ENCODE results near the gene PYGL.
"Not testable (repeated sequence)": the region's sequence is repeated elsewhere in the genome, so short reads cannot be mapped to it uniquely, and the experiment has no call there.

The PYGL gene

DNA sequence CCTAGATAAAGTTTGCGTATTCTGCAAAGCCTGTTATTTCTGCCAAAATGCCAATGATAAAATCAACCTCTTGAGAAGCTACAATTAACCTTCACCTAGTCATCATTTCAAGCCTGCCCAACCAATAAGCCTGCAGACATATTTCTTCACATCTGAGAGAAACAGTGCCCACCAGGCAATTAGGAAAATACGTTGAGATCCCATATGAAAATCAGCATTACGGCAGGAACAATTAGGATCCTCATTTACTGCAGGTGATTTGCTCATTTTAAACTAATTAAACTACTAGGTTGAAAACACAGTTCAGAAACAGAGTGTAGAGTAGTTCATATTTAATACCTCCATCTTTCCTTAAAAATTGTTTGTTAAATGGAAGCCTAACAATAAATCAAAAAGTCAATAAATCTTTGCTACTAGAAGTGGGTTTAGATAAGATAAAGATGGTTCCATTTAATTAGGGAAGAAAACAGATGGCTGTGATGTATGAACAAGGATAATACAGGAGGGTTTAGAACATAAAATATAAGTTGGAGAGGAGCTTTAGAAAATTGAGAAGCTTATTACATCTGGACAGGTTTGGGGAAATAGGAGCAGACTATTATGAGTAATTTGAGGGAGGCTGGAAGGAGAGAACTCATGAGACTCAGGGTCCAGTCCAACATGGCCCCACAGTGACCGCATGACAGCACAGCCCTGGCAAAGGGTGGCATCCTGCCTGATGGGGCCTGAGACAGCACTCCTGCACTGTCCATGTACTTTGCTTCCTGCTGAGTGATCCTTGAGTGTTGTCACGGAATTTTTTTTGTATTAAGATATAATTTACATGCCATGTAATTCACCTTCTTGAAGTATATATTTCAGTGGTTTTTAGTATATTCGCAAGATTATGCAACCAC lies 26.9 kb upstream of the PYGL start:
- DNase-seq (ENCODE audit: insufficient read length), result no peak
- FAIRE-seq, result no peak
- no peak for TF ChIP-seq POLR2AphosphoS5 (IDR thresholded peaks at IDR 0.05; ENCODE audit: low read depth, low read length)
- TF ChIP-seq POLR2A (IDR thresholded peaks at IDR 0.05; ENCODE audit: low read depth, low read length), result no peak
- no peak for TF ChIP-seq TAF1 (IDR thresholded peaks at IDR 0.05; ENCODE audit: borderline replicate concordance, low read depth, low read length)

DNA sequence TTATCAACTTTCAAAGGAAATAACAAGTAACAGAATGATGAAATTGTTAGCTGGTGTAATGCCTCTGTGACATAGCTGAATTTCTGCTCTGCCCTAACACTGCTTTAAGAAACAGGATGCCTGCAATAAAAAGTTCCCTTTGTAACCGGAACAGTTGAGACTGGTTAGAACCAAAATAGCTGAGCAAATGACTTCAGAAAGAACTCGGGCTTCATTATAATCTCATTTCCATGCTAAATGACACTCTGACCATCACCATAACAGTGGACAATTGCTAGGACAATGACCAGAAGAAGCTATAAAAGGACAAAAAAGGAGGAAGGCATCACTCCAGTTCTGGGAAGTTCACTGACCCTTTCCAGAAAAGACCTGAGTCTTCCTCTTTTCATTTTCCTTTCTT lies 23.5 kb upstream of the PYGL start:
- no peak for FAIRE-seq
- DNase-seq (ENCODE audit: insufficient read length), result no peak
- no peak for TF ChIP-seq TAF1 (IDR thresholded peaks at IDR 0.05; ENCODE audit: borderline replicate concordance, low read depth, low read length)
- TF ChIP-seq POLR2AphosphoS5 (IDR thresholded peaks at IDR 0.05; ENCODE audit: low read depth, low read length), result no peak
- TF ChIP-seq POLR2A (IDR thresholded peaks at IDR 0.05; ENCODE audit: low read depth, low read length), result no peak

DNA sequence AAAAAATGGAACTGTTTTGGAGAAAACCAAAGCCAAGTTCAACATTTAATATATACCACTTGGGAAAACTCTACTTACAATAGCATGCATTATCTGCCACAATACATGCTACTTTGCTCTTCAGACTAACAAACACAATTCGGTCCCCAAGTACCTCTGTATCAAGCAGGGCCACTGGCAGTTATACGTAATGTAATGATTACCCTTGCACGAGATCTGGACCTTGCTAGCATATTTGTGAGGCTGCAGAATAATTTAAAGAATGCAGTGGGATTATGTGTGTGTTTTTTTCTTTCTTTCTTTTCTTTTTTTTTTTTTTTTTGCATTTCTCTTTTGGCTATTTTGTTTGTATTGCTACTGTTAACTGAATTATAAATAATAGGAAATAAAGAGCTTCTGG lies 22.8 kb upstream of the PYGL start:
- FAIRE-seq, result no peak

DNA sequence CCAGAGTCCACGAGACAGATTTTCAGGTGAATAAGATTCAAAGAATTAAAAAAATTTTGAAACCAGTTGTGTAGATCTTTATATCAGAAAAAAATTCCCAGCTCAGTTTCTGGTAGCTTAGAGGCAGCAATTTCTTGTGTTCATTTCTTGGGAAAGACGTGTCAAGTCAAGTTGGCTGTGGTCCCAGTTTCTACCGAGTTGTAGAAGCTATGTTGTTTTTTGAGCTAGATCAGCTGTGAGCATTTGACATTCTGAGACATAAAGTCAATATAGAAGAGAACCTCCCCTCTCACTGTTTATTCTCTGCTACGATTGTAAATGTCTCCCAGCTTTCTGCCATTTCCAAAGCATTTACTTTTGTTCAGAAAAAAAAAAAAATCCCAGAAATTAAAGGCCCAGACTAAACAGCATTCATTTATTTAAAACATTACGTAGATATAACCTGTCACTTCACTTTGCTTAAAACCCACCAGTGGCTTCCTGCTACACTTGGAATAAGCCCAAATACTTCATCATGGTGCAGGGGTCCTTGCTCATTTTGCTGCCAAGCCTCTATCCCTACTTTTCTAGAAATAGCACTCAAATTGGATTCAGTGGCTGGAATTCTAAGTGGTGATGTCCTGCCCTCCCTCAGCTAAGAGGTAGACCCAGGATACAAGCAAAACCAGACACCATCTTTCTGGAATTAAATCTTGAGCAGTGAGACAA lies 20.6 kb upstream of the PYGL start:
- FAIRE-seq (no peak), DNase-seq (ENCODE audit: insufficient read length) (no peak)
- no peak for TF ChIP-seq POLR2AphosphoS5 (IDR thresholded peaks at IDR 0.05; ENCODE audit: low read depth, low read length)
- TF ChIP-seq TAF1 (IDR thresholded peaks at IDR 0.05; ENCODE audit: borderline replicate concordance, low read depth, low read length), result no peak
- no peak for TF ChIP-seq POLR2A (IDR thresholded peaks at IDR 0.05; ENCODE audit: low read depth, low read length)

More for the DNA sequence above, 22.8 kb upstream of the PYGL start:
- no peak for DNase-seq (ENCODE audit: insufficient read length)
- TF ChIP-seq POLR2AphosphoS5 (IDR thresholded peaks at IDR 0.05; ENCODE audit: low read depth, low read length), result no peak
- TF ChIP-seq POLR2A (IDR thresholded peaks at IDR 0.05; ENCODE audit: low read depth, low read length), result no peak
- no peak for TF ChIP-seq TAF1 (IDR thresholded peaks at IDR 0.05; ENCODE audit: borderline replicate concordance, low read depth, low read length)

DNA sequence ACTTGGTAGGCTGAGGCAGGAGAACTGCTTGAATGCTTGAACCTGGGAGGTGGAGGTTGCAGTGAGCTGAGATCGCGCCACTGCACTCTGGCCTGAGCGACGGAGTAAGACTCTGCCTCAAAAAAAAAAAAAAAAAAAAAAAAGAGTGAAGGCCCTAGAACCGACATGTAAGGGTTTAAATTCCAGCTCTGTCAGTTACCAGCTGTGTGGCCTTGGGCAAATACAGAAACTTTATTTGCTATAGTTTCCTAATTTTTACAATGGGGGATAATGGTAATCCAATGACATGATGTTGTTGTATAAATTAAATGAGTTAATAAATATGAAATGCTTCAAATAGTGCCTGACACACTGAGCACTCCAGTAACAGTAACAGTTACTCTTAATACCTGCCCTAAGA lies 19.6 kb upstream of the PYGL start:
- no peak for FAIRE-seq

DNA sequence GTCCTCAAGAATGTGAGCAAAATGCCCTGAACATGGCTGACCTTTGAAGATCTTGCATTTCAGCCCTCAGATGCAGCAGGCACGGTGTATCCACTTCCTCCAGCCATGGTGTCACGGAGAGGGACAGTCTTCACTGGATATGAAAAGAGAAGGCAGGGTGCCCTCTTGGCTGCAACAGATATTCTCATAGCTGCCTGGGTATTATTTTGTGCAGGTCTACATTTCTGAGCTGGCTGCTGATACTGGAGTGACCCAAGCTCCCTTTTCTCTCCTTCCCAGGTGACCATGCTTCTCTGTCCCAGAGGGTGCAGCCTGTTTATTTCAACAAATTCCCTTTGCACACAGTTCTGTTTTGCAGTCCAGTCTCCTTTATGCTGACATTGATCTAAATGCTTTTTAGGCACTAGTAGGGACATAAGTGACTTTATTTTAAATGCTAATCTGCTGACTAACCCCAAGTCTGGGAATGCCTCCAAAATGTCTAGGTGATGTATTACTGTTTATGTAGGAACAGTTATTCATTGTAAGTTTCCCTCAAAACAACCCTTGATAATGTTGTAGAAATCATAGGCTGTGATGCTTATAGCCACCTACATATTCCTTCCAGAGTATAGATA lies 17.4 kb upstream of the PYGL start:
- FAIRE-seq, result no peak
- TF ChIP-seq POLR2A (IDR thresholded peaks at IDR 0.05; ENCODE audit: low read depth, low read length), result no peak
- no peak for TF ChIP-seq TAF1 (IDR thresholded peaks at IDR 0.05; ENCODE audit: borderline replicate concordance, low read depth, low read length)
- TF ChIP-seq POLR2AphosphoS5 (IDR thresholded peaks at IDR 0.05; ENCODE audit: low read depth, low read length), result no peak
- no peak for DNase-seq (ENCODE audit: insufficient read length)

More for the DNA sequence above, 19.6 kb upstream of the PYGL start:
- DNase-seq (ENCODE audit: insufficient read length), result no peak
- TF ChIP-seq TAF1 (IDR thresholded peaks at IDR 0.05; ENCODE audit: borderline replicate concordance, low read depth, low read length) (no peak), POLR2A (IDR thresholded peaks at IDR 0.05; ENCODE audit: low read depth, low read length) (no peak), POLR2AphosphoS5 (IDR thresholded peaks at IDR 0.05; ENCODE audit: low read depth, low read length) (no peak)

DNA sequence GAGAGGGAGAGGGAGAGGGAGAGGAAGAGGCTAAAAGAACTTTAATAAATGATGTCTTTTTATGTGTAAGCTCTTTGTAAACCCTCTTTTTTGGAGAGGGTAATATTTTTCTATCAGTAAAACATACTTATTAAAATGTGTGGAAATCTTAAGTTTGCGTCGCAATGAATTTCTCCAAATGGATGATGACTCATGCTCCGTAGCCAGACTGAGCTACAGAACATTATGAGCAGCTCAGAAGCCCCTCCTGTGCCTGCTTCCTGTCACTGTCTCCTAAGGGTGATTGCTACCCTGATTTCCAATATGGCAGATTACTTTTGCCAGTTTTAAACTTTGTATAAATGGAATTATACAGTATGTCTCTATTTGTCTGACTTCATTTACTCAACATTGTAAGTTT lies 13.0 kb upstream of the PYGL start:
- DNase-seq (ENCODE audit: insufficient read length) (no peak), FAIRE-seq (no peak)
- TF ChIP-seq TAF1 (IDR thresholded peaks at IDR 0.05; ENCODE audit: borderline replicate concordance, low read depth, low read length) (no peak), POLR2A (IDR thresholded peaks at IDR 0.05; ENCODE audit: low read depth, low read length) (no peak), POLR2AphosphoS5 (IDR thresholded peaks at IDR 0.05; ENCODE audit: low read depth, low read length) (no peak)

DNA sequence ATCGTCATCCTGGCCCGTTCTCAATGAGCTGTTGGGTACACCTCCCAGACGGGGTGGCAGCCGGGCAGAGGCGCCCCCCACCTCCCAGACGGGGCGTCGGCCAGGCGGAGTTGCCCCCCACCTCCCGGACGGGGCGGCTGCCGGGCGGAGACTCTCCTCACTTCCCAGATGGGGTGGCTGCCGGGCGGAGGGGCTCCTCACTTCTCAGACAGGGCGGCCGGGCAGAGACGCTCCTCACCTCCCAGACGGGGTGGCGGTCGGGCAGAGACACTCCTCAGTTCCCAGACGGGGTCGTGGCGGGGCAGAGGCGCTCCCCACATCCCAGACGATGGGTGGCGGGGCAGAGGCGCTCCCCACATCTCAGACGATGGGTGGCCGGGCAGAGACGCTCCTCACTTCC lies 12.1 kb upstream of the PYGL start:
- FAIRE-seq; DNase-seq (ENCODE audit: insufficient read length): not testable (repeated sequence)

DNA sequence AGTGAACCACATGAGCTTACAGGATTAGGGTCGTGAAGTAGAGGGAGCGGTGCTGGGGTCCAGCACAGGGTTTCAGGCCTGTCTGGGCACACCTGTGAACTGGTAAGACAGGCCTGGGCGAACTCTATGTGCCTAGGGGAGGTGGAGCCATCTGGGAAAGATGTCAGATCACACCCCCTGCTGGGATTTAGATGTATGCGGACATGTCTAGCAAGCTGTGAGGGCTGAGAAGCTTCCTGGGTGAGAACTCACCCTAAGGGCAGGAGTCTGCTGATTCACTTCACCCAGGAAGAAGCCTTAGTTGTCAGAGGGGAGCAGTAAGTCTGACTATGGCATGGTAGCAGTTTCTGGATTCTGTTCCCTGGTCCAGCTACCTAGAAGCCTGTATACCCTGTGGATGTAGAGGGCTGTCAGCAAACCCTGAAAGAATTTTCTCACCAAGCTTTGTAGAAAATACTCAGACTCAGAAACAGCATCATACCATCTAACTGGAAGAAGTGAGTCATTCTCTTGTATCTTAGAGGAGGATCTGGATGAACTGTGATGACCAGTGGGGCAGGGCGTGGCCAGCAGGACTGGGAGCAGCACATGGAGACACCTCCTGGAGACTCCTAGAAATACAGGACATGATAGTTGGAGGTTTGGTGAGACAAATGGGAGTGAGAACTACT lies 11.2 kb upstream of the PYGL start:
- DNase-seq (ENCODE audit: insufficient read length) (no peak), FAIRE-seq (no peak)
- TF ChIP-seq POLR2A (IDR thresholded peaks at IDR 0.05; ENCODE audit: low read depth, low read length) (no peak), TAF1 (IDR thresholded peaks at IDR 0.05; ENCODE audit: borderline replicate concordance, low read depth, low read length) (no peak), POLR2AphosphoS5 (IDR thresholded peaks at IDR 0.05; ENCODE audit: low read depth, low read length) (no peak)

DNA sequence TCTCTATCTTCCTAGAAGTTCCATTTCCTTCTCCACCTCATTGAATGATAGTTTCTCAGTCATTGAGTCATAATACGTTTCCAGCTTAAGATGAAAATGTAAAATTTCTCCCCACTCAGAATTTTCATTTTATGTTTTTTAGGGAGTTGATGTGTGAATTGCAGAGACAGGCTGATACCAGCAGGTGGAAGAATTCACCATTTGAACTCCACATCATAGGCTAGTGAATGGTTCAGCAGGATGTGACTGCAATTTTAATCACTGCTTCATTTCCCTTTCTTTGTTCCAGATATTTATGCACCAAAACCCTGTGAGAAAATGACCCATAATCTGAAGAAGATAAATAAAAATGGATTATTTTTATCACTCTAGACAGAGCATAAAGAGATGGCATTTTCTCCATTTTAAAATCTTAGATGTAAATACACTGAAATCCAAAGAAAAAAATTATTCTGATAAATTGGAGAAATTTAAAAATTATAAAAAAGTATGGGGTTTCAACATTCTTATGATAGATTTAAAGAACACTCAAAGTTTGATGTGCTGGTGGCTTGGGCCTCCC lies 10.6 kb upstream of the PYGL start:
- FAIRE-seq (no peak), DNase-seq (ENCODE audit: insufficient read length) (no peak)
- TF ChIP-seq TAF1 (IDR thresholded peaks at IDR 0.05; ENCODE audit: borderline replicate concordance, low read depth, low read length) (no peak), POLR2A (IDR thresholded peaks at IDR 0.05; ENCODE audit: low read depth, low read length) (no peak)

DNA sequence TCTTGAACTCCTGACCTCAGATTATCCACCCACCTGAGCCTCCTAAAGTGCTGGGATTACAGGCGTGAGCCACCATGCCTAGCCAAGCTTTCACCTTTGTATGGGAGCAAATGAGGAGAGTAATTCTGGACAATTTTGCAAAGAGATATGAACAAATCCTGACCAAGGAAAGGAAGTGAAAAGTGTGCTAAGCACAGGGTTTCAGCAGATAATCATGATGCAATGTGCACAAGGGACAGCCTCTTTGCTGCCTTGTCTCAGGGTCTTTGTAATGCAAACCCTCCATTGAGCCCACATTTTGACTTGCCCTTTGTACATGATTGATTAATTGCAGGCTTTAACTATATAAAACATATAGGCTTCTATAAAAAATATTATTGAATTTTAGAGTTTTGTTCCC lies 9.2 kb upstream of the PYGL start:
- no peak for TF ChIP-seq POLR2AphosphoS5 (IDR thresholded peaks at IDR 0.05; ENCODE audit: low read depth, low read length)
- no peak for TF ChIP-seq TAF1 (IDR thresholded peaks at IDR 0.05; ENCODE audit: borderline replicate concordance, low read depth, low read length)
- no peak for TF ChIP-seq POLR2A (IDR thresholded peaks at IDR 0.05; ENCODE audit: low read depth, low read length)
- no peak for FAIRE-seq
- no peak for DNase-seq (ENCODE audit: insufficient read length)

Measured in GM12892 (cell line).